OCI-LY3 (cell line): ENCODE results near the gene DCUN1D2.

Source experiments
- EZH2phosphoT487 ChIP-seq: fragments of 200-600 bp; shearing (Covaris generic); IDR thresholded peaks from 2 replicates; pipeline ENCODE4 v1.6.1; 2018; ENCODE audit warnings: antibody characterized with exemption, mixed run types, low read depth
- TF ChIP-seq, protein P1 (sequence below): fragments of 200-600, 300-600 bp; sonication (generic); IDR thresholded peaks from 2 replicates; pipeline ENCODE4 v1.5.1; 2014; ENCODE audit warnings: antibody characterized with exemption, low read length, low read depth

DNA sequence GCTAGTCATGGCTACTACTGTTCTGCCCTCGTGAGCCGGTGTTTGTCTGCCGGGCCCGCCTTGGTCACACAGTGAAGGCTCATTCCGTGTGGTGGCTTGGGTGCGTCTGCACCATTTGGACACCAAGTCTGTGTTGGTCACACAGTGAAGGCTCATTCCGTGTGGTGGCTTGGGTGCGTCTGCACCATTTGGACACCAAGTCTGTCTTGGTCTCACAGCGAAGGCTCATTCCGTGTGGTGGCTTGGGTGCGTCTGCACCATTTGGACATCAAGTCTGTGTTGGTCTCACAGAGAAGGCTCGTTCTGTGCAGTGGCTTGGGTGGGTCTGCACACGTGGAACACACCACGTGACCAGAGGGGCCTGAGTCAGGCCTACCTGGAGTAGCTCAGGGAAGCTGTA, 29.0 kb upstream of the DCUN1D2 start:
- TF ChIP-seq, protein P1, sequence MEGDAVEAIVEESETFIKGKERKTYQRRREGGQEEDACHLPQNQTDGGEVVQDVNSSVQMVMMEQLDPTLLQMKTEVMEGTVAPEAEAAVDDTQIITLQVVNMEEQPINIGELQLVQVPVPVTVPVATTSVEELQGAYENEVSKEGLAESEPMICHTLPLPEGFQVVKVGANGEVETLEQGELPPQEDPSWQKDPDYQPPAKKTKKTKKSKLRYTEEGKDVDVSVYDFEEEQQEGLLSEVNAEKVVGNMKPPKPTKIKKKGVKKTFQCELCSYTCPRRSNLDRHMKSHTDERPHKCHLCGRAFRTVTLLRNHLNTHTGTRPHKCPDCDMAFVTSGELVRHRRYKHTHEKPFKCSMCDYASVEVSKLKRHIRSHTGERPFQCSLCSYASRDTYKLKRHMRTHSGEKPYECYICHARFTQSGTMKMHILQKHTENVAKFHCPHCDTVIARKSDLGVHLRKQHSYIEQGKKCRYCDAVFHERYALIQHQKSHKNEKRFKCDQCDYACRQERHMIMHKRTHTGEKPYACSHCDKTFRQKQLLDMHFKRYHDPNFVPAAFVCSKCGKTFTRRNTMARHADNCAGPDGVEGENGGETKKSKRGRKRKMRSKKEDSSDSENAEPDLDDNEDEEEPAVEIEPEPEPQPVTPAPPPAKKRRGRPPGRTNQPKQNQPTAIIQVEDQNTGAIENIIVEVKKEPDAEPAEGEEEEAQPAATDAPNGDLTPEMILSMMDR = no peak
- TF ChIP-seq EZH2phosphoT487 = no peak
